ENCODE measurements around the gene PGA5. TPM values are rescaled to one million over a fixed set of nuclear protein-coding genes. Genes with fewer than 3 reads are reported as not detected.
"Not testable (repeated sequence)": the region's sequence is repeated elsewhere in the genome, so short reads cannot be mapped to it uniquely, and the experiment has no call there.

PGA5 gene
- total RNA-seq, 4 donors from 2014 or later, result 3.6 TPM; not detected in 3

- WGBS, 2 donors, result 87 to 90% methylated on average over 8 of the region's 8 CpGs
- not testable (repeated sequence) for DNase-seq (ENCODE audit: low spot score in 2 of 2)
Observed at GRCh38 chr11:61249201-61249600, 8.2 kb downstream of the PGA5 start.

GRCh38 chr11:61250796-61251765 is 10.1 kb downstream of the PGA5 start:
- H3K9me3 ChIP-seq, H3K36me3 ChIP-seq, H3K4me3 ChIP-seq, H3K27me3 ChIP-seq, H3K27ac ChIP-seq, H3K4me1 ChIP-seq: not testable (repeated sequence)
- DNase-seq (ENCODE audit: low spot score in 2 of 2), result peak; percentile 20 to 26
- WGBS, 2 donors, result 57 to 74% methylated on average over 20 of the region's 20 CpGs

More at GRCh38 chr11:61249201-61249600, 8.2 kb downstream of the PGA5 start:
- not testable (repeated sequence) for H3K4me1 ChIP-seq, H3K36me3 ChIP-seq, H3K27ac ChIP-seq, H3K27me3 ChIP-seq, H3K9me3 ChIP-seq, H3K4me3 ChIP-seq

- H3K9me3 ChIP-seq; H3K4me1 ChIP-seq; H3K36me3 ChIP-seq; H3K27me3 ChIP-seq; H3K27ac ChIP-seq; DNase-seq (ENCODE audit: low spot score in 2 of 2); H3K4me3 ChIP-seq: not testable (repeated sequence)
- 71 to 73% methylated on average over 1 of the region's 1 CpG for WGBS, 2 donors
Observed at GRCh38 chr11:61252332-61252731, 11.4 kb downstream of the PGA5 start.

DNA sequence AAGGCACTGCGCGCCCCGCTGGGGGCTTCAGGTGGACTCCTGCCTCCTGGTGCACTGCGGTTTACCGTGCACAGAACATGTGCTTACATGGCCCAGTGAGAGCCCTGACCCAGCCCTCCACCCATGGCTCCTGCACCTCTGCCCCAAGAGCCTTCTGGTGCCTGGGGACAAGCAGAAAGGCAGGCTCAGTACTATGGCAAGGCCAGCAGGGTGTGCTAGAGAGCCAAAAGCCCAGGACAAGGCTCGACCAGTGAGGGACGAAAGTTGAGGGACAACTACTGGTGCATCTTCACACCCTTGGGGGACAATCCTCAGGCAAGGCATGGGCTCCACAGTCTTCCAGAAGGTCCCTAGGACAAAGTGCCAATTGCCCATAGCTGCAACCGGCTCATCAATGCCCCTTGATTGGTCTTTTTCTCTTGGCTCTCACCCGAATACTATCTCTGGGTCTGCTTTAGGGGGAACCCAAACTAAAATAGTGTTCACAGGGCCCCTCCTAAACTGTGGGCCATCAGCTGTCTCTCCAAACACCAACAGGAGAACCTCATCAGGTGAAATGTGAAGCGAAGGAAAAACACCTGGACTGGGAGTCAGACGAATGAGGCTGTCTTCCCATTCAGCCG is 13.5 kb downstream of the PGA5 start:
- WGBS, 2 donors, result 46 to 57% methylated on average over 12 of the region's 12 CpGs
- no peak overlapping the region for H3K27ac ChIP-seq
- peak in 1 of 2 donors; percentile 42 for DNase-seq (ENCODE audit: low spot score in 2 of 2)
- no peaks in the 10 kb centered on the region for H3K27me3 ChIP-seq
- TF ChIP-seq CTCF (IDR thresholded peaks at IDR 0.05) (peak; percentile 53 to 76 (median 68)), EP300 (IDR thresholded peaks at IDR 0.05) (no peak)
- peaks cover 0 to 10% (median 0%) of the 10 kb centered on the region in 3 donors for H3K36me3 ChIP-seq
- peaks cover 0 to 5% (median 0%) of the 10 kb centered on the region in 4 donors for H3K4me1 ChIP-seq
- H3K4me3 ChIP-seq, result no peak overlapping the region
- H3K9me3 ChIP-seq, result no peaks in the 10 kb centered on the region

- TF ChIP-seq CTCF (IDR thresholded peaks at IDR 0.05) (no peak), POLR2A (IDR thresholded peaks at IDR 0.05) (no peak), EP300 (IDR thresholded peaks at IDR 0.05) (no peak)
- Histone ChIP-seq H3K27me3 (no peaks in the 10 kb centered on the region), H3K4me3 (no peak overlapping the region), H3K36me3 (peaks cover 0 to 10% (median 0%) of the 10 kb centered on the region in 3 donors), H3K27ac (no peak overlapping the region), H3K4me1 (peaks cover 0 to 5% (median 0%) of the 10 kb centered on the region in 4 donors), H3K9me3 (no peaks in the 10 kb centered on the region)
- 86% methylated on average over 18 of the region's 18 CpGs for WGBS, 2 donors
- no peak for DNase-seq (ENCODE audit: low spot score in 2 of 2)
Observed at GRCh38 chr11:61256710-61257482, 15.9 kb downstream of the PGA5 start.

DNA sequence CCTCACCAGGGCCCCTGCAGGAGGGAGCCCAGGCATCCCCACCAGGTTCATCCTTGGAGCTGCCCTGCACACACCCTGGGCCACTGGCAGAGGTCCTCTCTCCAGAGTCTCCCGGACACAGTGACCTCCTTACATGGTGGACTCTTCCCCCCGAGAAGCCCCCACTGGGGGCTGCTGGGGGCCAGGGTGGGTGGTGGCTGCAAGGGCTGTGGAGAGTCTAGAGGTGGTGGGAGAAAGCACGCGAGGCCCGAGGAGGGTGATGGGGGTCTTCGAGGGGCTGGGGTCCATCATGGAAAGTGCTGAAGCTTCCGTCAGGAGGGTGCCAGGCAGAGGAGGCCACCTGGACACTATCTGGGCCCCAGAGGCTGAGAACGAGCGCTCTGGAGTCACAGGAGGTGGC is 17.6 kb downstream of the PGA5 start:
- no peak for DNase-seq (ENCODE audit: low spot score in 2 of 2)
- Histone ChIP-seq H3K27me3 (no peaks in the 10 kb centered on the region), H3K27ac (no peak overlapping the region), H3K4me3 (no peak overlapping the region), H3K9me3 (no peaks in the 10 kb centered on the region), H3K36me3 (peaks cover 0 to 10% (median 0%) of the 10 kb centered on the region in 3 donors), H3K4me1 (peaks cover 0 to 5% (median 0%) of the 10 kb centered on the region in 4 donors)
- 85 to 88% methylated on average over 9 of the region's 9 CpGs for WGBS, 2 donors
- no peak for TF ChIP-seq EP300 (IDR thresholded peaks at IDR 0.05)
- TF ChIP-seq CTCF (IDR thresholded peaks at IDR 0.05), result no peak
- no peak for TF ChIP-seq POLR2A (IDR thresholded peaks at IDR 0.05)

Data from tibial nerve (tissue), 4 donors.